HG03378 (cell line): ENCODE measurements around the gene NPTN.
"Not testable (repeated sequence)": the region's sequence is repeated elsewhere in the genome, so short reads cannot be mapped to it uniquely, and the experiment has no call there.

Experiments used
- ATAC-seq: cut with Tn5 transposase; IDR thresholded peaks from one replicate; pipeline ENCODE4 v1.9.1; 2021; ENCODE audit warnings: mild to moderate bottlenecking, moderate library complexity; ENCODE audit not compliant: unreplicated experiment

Gene NPTN

DNA sequence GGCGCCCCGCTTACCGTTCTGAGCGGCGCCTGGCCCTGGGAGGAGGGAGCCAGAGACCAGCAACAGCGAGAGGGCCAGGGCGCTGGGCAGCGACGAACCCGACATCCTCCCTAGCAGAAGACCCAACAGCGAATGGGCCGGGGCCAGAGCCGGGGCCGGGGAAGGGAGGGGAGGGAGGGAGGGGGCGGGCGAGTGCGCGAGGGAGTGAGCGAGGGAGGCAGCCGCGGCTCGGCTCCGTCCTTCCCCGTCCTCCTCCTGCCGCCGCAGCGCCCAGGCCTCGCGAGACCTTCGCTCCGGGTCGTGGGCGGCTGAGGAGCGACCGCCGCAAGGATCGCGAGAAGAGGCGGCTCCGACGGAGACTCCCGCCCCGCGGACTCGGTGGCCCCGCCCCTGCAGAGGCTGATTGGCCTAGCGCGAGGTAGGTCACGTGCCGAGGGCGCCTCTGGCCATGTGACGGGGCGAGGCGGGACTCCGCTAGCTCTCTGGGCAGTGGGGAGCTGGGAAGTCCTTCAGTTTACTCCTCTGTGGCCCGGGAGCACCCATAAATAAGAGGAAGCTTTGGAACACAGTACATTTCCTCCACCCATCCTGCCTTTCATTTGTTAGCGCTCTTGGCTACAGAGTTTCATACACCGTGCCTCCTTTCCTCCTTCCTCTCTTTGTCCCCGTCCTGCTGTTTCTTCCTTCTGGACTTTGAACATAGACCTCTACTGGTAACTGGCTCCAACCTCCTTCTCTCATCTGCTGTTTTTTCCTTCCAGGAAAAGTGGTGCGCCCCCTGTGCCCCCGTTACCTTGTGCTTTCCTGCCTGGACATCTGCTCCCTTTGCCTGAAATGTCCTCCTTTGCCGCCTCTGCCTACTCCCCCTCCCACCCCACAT is at the start of gene NPTN:
Gene NPTN (minus strand): TSS at position 279 of the 880 bp plus-strand sequence. CDS start 174 bp downstream, at position 105.
- ATAC-seq, result peak; percentile 65

DNA sequence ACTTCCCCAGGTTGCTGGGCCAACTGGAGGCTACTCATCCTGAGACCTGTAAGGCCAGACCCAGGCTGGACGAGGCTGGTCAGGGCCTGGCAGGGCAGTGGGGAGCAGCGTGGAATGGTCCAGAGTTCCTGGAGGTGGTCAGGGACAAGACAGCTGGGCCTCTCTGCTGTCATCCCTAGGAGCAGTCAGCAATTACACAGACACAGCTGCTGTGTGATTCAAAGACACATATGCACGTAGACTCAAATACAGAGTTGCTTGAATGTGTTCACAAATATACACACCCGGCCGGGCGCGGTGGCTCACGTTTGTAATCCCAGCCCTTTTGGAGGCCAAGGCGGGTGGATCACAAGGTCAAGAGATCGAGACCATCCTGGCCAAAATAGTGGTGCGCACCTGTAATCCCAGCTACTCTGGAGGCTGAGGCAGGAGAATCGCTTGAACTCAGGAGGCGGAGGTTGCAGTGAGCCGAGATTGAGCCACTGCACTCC is 49.5 kb upstream of the NPTN start:
- ATAC-seq, result no peak

DNA sequence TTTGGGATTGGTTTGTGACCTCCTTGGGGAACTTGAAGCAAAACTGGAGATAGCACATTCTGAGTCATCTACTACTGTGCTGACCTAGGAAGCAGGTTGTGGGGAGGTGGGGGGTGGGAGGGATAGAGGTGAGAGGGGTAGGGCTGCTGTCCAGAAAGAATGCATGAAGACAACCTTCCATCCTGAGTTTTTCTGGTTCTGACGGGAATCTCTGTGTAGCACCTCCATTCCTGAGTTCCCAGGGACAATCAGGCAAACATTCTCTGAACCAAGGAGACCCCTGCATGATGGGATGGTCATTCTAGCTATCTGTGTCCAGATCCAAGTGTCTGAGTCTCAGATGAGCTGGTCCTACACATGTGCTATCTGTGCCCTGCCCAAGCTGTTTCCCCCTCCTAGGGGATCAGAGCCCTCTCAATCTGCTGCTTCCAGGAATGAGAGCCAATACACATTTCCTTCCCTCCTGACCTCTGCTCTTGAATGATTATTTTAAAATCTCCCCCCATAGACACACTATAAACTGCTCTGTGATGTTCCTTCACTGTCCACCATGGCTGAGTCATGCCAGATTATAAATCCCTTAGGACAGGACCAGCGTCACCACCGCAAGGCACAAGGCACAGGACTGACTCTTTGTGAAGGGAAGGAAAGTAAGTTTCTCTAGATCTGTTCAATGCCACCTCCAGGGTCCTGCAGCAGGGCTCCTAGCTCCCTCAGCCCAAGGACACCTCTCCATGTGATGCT is 48.8 kb upstream of the NPTN start:
- ATAC-seq, result no peak

DNA sequence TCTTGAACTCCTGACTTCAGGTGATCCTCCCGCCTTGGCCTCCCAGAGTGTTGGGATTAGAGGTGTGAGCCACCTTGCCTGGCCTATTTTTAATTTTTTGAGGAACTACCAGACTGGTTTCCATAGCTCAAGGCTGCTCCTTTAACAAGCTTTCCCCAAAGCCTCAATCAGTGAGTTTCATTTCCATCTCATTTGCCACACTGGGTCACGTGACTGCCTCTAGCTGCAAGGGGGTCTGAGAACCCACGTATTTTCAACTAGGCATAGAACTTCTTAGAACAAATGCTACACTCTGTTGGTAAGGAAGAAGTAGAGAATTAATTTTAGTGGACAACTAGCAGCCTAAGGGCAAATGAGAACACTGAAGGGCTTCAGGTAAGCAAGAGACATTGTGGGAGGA is 47.9 kb upstream of the NPTN start:
- no peak for ATAC-seq

DNA sequence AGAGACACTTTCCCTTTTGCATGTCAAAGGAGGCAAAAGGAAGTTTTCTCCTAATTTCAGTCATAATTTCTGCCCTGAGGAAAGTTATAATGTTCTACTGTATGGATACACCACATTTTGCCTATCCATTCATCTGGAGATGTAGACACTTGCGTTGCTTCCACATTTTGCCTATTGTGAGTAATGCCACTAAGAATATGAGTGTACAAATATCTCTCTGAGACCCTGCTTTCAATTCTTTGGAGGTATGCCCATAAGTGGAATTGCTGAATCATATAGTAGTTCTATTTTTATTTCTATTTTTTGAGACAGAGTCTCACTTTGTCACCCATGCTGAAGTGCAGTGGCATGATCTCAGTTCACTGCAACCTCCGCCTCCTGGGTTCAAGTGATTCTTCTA is 47.4 kb upstream of the NPTN start:
- ATAC-seq, result no peak

DNA sequence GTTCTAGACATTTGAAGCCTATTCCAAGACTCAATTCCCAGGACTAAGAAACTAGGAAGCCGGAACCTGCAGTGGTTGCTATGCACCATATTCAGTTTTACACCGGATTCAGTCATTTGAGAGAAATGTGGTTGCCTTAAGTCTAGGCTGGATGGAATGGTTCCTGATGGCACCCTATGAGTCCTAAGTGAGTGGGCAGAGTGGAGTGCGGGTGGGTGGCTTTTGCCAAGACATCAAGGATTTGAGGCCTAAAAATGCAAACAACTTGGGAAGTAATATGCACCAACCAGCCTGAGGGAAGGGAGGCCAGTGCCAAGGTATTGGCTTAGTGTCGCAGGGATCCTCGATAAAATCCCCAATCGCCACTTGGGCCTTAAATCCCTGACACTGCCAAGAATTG is 46.8 kb upstream of the NPTN start:
- no peak for ATAC-seq

DNA sequence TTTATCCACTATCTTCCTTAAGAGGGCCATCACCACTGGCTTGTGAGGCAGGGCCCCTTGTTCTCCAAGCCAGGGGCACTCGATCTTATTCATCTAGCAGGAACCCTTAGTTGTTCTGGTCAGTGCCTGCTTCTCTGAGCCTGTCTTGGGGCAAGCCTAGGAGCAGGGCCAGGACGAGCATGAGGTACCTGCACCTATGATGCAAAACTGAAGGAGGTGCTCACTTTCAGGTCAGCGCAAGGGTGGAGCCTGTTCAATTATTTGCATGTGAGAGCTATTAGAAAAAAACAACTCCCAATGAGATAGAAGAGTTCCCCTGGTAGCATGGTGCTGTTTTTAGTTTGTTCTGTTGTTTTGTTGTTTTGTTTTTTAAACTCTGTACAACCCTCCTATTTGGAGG is 46.0 kb upstream of the NPTN start:
- no peak for ATAC-seq

DNA sequence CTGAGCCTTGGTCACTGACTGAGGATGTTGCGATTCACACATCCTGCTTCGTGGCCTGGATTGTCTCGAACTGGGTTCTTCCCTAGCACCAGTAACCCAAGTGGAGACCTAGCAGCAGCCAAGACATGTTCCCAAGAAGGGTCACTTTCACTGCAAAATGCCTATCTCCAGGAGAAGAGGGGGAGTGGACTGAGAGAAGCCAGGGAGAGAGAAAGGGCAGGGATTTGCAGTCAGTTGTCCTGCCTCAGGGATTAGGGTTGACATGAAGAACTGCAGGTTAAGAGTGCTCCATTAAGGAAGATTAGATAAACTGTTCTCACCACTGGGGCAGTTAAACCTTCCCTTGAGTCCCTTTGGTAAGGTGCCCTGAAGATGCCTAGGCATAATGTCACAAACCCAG is 45.3 kb upstream of the NPTN start:
- no peak for ATAC-seq

DNA sequence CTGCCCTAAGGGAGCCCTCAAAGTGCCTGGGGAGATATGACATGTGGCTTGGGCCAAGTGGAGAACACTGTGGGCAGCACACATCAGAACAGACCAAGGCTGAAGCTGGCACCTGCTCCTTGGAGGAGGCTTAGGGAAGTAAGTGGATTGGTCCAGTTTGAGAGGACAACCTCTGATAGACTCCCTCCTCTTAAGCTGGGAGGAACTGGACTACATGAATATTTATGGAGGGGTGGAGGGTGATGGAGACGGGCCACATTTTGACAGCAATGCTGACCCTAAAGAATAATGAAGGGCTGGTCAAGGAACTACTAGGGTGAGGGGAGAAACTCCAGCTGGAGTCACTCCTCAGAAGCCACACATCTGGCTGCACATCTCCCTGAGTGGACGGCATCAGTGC is 44.5 kb upstream of the NPTN start:
- no peak for ATAC-seq

DNA sequence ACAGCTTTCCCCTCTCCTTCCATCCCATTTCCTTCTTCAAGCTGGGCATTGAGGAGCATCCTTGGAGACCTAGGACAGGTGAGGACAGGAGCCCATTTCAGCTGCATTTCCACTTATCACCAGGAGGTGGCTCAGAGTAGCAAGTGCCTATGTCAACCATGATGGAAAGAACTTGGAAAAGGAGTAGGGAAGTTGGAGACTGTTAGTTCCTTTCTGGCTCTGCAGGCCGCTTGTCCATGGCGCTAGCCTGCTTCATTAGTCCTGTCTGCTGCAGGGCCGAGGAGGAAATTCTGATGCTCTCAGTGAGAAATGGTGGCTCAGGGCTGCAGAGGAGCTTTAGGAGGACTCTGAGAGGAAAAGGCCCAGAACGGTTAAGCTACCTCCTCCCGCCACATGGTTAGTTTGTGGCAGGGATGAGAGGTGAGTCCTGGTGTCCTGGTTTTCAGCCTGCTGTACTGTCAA is 44.0 kb upstream of the NPTN start:
- no peak for ATAC-seq

DNA sequence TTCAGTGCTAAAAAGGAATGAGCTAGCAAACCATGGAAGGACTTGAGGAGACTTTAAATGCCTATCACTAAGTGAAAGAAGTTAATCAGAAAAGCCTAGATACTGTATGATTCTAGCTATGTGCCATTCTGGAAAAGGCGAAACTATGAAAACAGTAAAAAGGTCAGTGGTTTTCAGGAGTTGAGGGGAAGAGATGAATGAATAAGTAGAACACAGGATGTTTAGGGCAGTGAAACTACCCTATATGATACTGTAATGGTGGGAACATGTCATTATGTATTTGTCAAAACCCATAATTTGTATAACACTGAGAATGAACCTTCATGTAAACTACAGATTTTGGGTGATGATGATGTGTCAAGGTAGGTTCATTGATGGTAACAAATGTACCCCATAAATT is 41.4 kb upstream of the NPTN start:
- ATAC-seq, result no peak

DNA sequence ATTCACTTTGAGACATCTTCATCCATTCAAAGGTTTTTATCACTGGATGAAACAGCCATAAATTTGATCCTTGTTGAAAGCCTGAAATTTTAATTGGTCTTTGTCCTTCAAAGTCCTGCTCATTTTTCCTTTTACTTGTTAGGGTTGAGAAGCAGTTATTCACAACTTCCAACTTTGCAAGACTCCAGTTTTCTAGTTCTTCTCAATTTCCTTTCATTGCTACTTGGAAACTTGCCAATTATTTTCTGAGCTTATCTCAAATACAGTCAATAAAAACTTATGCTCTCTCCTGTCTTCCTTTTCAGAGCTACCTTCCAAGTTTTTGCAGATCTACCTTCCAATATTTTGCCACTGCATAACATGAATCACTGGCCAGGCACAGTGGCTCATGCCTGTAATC is 27.3 kb upstream of the NPTN start:
- no peak for ATAC-seq

DNA sequence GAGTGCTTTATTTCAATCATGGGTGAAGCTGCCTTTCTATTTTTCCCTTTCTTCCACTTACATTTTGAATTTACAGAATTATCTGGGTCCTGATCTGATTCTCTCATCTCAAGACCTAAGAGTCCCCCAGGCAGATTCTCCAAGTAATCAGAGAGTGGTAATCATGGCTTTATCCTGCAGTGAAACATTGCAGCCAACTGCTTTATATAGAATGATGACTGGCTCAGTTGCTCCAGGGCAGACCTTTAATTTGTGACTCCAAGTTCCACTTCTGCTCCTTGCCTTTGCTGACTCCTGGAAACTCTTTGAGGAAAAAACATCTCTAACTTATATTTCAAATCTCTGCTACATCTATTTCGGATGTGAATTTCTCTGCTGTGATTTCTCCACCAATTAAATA is 25.5 kb upstream of the NPTN start:
- ATAC-seq, result no peak

DNA sequence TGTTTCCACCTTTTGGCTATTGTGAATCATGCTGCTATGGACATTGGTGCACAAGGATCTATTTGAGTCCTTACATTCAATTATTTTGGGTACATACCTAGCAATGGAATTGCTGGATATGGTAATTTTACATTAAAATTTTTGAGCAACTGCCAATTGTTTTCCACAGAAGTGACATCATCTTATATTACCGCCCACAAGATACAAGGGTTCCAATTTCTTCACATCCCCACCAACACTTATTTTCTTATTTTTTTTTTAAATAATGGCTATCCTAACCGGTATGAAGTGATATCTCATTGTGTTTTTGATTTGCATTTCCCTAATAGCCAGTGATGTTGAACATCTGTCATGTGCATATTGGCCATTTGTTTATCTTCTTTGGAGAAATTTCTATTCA is 22.5 kb upstream of the NPTN start:
- ATAC-seq, result no peak

DNA sequence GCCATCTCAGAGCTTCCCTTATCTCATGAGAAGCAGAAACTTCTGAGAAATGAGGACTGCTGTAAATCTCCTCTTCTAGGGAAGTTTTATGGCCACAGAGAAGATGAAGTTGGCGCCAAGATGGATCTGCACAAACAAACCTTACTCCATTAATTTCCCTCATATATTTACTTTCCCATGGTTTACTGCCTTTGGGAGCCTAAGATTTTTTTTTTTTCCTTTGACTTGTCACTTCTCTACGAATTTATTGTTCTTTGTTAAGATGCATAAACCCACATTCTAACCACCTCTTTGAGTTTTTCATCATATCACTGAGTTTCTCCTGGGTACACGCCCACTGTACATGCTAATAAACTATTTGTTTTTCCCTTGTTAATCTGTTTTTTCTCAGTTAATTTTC is 21.5 kb upstream of the NPTN start:
- no peak for ATAC-seq

DNA sequence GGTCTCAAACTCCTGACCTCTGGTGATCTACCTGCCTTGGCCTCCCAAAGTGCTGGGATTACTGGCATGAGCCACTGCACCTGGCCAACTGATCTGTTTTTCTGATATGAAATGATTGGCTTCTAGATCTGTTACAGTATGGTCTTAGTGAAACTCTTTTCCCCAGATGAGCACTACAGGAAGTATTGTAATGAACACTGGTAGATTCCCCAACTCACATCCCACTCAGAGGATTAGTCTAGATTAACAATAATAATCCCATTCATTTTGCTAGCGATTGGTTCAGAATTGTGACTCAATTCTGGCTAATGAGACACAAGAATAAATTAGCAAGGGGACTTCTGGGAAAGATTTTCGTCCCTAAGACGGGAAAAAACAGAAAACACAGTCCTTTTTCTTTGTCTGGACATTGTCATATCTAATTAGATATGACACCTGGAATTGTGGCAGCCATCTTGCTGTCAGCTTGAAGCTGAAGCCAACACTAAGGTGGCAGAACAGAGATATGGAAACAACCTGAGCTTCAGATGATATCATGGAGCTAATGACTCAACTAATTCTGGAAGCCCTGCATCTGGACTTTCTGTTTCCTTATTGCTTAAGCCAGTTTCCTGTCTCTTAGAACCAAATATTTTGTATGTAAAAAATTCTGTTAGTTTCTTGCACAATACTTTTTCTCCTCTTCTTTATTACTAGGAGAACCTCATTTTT is 17.4 kb upstream of the NPTN start:
- ATAC-seq, result no peak

DNA sequence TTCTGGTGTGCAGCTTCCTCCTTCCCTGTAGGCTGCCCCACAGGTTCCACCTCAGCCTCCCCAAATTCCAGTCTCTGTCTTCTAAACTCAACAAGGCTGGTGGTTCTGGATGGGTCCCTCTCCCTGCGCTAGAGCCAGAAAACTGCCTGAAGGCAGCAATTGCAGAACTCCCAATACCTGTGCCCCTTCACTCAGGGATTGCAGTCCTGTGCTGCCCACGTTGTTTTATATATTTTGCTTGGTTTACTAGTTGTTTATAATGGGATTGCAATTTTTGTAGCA is 14.8 kb upstream of the NPTN start:
- ATAC-seq, result no peak

DNA sequence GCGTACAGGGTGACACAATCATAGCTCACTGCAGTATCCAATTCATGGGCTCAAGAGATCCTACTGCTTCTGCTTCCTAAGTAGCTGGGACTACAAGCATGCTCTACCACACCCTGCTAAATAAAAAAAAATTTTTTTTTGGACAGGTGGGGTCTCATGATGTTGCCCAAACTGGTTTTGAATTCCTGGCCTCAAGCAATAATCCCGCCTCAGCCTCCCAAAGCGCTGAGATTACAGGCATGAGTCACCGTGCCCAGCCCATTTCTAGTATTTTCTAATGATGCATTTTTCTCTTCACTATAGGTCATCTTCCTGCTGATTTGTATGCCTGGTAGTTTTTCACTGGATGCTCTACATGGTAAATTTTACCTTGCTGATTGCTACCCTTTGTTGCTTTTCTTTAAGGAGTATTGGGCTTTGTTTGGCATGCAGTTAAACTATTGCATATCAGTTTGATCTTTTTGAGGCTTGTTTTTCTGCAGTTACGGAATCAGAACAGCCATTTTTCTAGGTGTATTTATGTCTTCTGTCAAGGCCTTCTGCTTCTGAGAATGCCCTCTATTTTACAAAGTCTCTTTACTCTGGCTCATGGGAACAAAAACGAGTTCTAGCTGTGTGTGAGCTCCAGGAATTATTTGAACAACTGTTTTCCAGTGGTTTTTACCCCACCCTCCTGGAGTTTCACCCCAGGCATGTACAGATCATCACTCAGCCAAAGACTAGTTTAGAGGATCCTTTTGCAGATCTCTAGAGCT is 14.2 kb upstream of the NPTN start:
- no peak for ATAC-seq

DNA sequence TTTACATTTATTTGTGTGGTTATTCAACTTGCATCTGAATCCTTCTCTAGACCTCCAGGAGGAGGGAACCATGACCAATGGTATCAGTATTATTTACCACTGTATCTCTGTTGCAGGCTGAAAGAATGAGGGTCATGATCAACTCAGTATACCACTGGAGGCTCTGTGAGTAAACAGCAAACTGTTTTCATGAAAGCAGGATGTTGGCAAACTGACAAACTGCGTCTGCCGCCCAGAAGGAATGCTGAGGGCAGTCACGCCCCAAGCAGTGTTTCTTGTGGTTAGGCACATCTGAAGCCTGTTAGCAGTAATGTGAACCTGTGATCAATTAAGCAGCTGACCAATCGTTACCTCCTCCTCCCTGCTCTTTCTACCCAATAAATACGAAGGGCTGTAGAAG is 6.3 kb upstream of the NPTN start:
- not testable (repeated sequence) for ATAC-seq

DNA sequence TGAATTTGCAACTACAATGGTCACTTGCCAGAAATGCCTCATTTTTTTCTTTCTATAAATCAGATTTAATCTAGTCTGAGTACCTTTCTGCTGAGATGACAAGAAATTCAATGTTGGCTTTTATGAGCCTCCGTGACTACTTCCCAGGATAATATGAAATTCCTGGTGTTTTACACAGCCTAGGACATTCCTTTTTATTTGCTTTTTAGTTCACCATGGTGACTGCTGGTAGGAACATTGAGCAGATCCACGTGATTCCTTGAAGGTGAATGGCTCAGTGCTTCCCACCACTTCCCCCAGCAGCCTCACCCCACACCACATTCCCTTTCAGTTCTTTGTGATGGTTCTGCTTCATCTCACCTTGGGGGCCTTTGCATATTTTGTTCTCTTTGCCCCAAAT is 4.3 kb upstream of the NPTN start:
- ATAC-seq, result no peak

DNA sequence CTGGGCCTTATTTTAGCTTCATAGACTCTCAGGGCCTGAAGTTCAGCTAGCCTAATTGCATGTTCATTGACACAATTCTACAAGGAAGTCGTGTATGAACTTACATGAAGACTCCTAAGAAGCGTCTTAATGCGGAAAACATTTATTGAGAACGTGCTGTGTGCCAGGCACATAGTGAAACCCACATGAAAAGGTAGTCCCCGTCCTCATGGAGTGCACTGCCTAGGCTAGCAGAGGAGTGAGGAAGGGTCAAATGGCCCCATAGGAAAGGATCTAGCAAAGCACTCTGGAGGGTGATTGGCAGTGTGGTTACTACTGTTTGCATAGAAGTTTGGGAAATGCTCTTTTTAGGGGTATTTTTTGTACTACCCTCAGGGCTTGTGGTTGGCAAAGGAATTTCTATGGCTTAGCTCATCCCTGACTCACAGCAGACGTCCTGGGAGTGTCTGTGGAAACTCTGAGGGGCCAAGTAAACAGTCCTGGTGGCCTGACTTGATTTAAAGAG is 854 bp upstream of the NPTN start:
- no peak for ATAC-seq
